HG02973 (cell line): Measurements from ENCODE around the gene SLC20A1.
"Not testable (repeated sequence)": the region's sequence is repeated elsewhere in the genome, so short reads cannot be mapped to it uniquely, and the experiment has no call there.

Experiments
- ATAC-seq: cut with Tn5 transposase; IDR thresholded peaks from one replicate; pipeline ENCODE4 v1.9.1; 2021; ENCODE audit warnings: moderate library complexity; ENCODE audit not compliant: unreplicated experiment

SLC20A1 gene

GRCh38 chr2:112646102-112646719, 472 bp downstream of the SLC20A1 start:
- ATAC-seq, result peak; percentile 4

GRCh38 chr2:112646791-112647689, 1.3 kb downstream of the SLC20A1 start:
- ATAC-seq, result no peak

GRCh38 chr2:112648081-112648480, 2.3 kb downstream of the SLC20A1 start:
- ATAC-seq, result no peak

GRCh38 chr2:112656679-112657078, 10.9 kb downstream of the SLC20A1 start:
- no peak for ATAC-seq

- ATAC-seq, result no peak
Observed at GRCh38 chr2:112658301-112658700, 12.6 kb downstream of the SLC20A1 start.

GRCh38 chr2:112658839-112659667, 13.3 kb downstream of the SLC20A1 start:
- ATAC-seq, result no peak

GRCh38 chr2:112660138-112660537, 14.4 kb downstream of the SLC20A1 start:
- ATAC-seq, result no peak

GRCh38 chr2:112661656-112662305, 16.0 kb downstream of the SLC20A1 start:
- no peak for ATAC-seq

GRCh38 chr2:112662704-112663103, 17.0 kb downstream of the SLC20A1 start:
- ATAC-seq, result no peak

- ATAC-seq, result no peak
Observed at GRCh38 chr2:112664689-112665088, 18.9 kb downstream of the SLC20A1 start.

- no peak for ATAC-seq
Observed at GRCh38 chr2:112665113-112665780, 19.5 kb downstream of the SLC20A1 start.

- no peak for ATAC-seq
Observed at GRCh38 chr2:112666761-112667122, 21.0 kb downstream of the SLC20A1 start.

GRCh38 chr2:112667540-112667939, 21.8 kb downstream of the SLC20A1 start:
- ATAC-seq, result not testable (repeated sequence)

GRCh38 chr2:112669667-112670066, 23.9 kb downstream of the SLC20A1 start:
- ATAC-seq, result no peak

- ATAC-seq, result no peak
Observed at GRCh38 chr2:112670252-112671022, 24.7 kb downstream of the SLC20A1 start.

GRCh38 chr2:112671801-112672200, 26.1 kb downstream of the SLC20A1 start:
- ATAC-seq, result no peak

GRCh38 chr2:112673008-112673407, 27.3 kb downstream of the SLC20A1 start:
- ATAC-seq, result no peak

- ATAC-seq, result no peak
Observed at GRCh38 chr2:112674229-112674628, 28.5 kb downstream of the SLC20A1 start.

GRCh38 chr2:112679484-112679883, 33.7 kb downstream of the SLC20A1 start:
- ATAC-seq, result no peak

GRCh38 chr2:112680666-112681101, 34.9 kb downstream of the SLC20A1 start:
- ATAC-seq, result no peak
